ENCODE results near the gene ZCWPW1. TPM values are rescaled to one million over a fixed set of nuclear protein-coding genes. Genes with fewer than 3 reads are reported as not detected.
A peak's percentile ranks its signal among the peaks of the same experiment; 100 is the strongest.

The ZCWPW1 gene
- polyA plus RNA-seq, 1 of the 3 experiments (the other 2 are of a cell fraction) = 4.1 TPM

DNA sequence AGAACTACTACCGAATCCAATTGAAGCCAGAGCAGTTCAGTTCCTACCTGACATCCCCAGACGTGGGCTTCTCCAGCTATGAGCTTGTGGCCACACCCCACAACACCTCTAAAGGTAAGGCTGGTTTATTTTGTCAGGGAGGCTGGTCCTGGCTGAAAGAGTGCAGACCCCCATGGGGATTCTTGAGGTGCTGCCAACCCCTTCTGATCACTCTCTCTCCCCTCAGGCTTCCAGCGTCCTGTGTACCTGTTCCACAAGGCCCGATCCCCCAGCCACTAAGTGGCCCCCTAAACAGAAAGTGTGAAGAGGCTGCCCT is 4.7 kb upstream of the ZCWPW1 start:
- TF ChIP-seq POLR2AphosphoS5 (IDR thresholded peaks at IDR 0.05; ENCODE audit: low read depth, low read length) (no peak), EP300 (IDR thresholded peaks at IDR 0.05; ENCODE audit: borderline replicate concordance in 1 of 2, low read depth in 1 of 2, low read length in 1 of 2) (no peak), NFIC (IDR thresholded peaks at IDR 0.05; ENCODE audit: borderline replicate concordance) (no peak), NRF1 (IDR thresholded peaks at IDR 0.05; ENCODE audit: low read depth, low read length) (no peak), RAD21 (IDR thresholded peaks at IDR 0.05; ENCODE audit: low read length) (no peak), TCF12 (IDR thresholded peaks at IDR 0.05) (no peak), TEAD4 (IDR thresholded peaks at IDR 0.05; ENCODE audit: borderline replicate concordance, insufficient read depth) (no peak), SMC3 (IDR thresholded peaks at IDR 0.05; ENCODE audit: low read depth, low read length) (no peak), FOSL2 (IDR thresholded peaks at IDR 0.05; ENCODE audit: borderline replicate concordance, low read depth) (no peak), RFX5 (IDR thresholded peaks at IDR 0.05; ENCODE audit: low read length) (no peak)
- TF ChIP-seq, protein P1, sequence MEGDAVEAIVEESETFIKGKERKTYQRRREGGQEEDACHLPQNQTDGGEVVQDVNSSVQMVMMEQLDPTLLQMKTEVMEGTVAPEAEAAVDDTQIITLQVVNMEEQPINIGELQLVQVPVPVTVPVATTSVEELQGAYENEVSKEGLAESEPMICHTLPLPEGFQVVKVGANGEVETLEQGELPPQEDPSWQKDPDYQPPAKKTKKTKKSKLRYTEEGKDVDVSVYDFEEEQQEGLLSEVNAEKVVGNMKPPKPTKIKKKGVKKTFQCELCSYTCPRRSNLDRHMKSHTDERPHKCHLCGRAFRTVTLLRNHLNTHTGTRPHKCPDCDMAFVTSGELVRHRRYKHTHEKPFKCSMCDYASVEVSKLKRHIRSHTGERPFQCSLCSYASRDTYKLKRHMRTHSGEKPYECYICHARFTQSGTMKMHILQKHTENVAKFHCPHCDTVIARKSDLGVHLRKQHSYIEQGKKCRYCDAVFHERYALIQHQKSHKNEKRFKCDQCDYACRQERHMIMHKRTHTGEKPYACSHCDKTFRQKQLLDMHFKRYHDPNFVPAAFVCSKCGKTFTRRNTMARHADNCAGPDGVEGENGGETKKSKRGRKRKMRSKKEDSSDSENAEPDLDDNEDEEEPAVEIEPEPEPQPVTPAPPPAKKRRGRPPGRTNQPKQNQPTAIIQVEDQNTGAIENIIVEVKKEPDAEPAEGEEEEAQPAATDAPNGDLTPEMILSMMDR (IDR thresholded peaks at IDR 0.05) = no peak
- TF ChIP-seq, protein P2, sequence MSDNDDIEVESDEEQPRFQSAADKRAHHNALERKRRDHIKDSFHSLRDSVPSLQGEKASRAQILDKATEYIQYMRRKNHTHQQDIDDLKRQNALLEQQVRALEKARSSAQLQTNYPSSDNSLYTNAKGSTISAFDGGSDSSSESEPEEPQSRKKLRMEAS (IDR thresholded peaks at IDR 0.05; ENCODE audit: low read depth) = no peak
- TF ChIP-seq, protein P3, sequence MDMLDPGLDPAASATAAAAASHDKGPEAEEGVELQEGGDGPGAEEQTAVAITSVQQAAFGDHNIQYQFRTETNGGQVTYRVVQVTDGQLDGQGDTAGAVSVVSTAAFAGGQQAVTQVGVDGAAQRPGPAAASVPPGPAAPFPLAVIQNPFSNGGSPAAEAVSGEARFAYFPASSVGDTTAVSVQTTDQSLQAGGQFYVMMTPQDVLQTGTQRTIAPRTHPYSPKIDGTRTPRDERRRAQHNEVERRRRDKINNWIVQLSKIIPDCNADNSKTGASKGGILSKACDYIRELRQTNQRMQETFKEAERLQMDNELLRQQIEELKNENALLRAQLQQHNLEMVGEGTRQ (IDR thresholded peaks at IDR 0.05; ENCODE audit: borderline replicate concordance, low read depth, low read length) = no peak
- TF ChIP-seq, protein P4, sequence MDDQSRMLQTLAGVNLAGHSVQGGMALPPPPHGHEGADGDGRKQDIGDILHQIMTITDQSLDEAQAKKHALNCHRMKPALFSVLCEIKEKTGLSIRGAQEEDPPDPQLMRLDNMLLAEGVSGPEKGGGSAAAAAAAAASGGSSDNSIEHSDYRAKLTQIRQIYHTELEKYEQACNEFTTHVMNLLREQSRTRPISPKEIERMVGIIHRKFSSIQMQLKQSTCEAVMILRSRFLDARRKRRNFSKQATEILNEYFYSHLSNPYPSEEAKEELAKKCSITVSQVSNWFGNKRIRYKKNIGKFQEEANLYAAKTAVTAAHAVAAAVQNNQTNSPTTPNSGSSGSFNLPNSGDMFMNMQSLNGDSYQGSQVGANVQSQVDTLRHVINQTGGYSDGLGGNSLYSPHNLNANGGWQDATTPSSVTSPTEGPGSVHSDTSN (IDR thresholded peaks at IDR 0.05) = no peak
- POLR2A ChIA-PET = no interaction called here
- H3K9ac ChIP-seq = no peak overlapping the region
- peak overlapping the region; percentile 2 to 99; a peak in 1 of 4 replicates for H3K27ac ChIP-seq (ENCODE audit: low read depth in 2 of 2, low read length in 1 of 2)
- no peaks in the 10 kb centered on the region for H3K27me3 ChIP-seq (ENCODE audit: insufficient read depth)
- no peak overlapping the region for H2AFZ ChIP-seq (ENCODE audit: low read depth)
- H3K79me2 ChIP-seq (ENCODE audit: insufficient read depth) = peaks cover 63% of the 10 kb centered on the region
- 84% methylated on average over 4 of the region's 4 CpGs for WGBS (ENCODE audit: low lambda C conversion rate)
- CTCF ChIA-PET = interaction anchor here (1.2 to 2.3 kb wide), 3 partner anchors 17 to 200 kb away, joined by 3 to 14 read pairs (median 3); no protein-coding TSS in a partner anchor
- peaks cover 23 to 47% of the 10 kb centered on the region in 2 experiments; a peak in 3 of 4 replicates for H3K4me1 ChIP-seq (ENCODE audit: control insufficient read depth in 1 of 2, insufficient read depth in 2 of 2, low read depth in 1 of 2, low read length in 1 of 2)
- H3F3A ChIP-seq (replicated peaks; ENCODE audit: insufficient read depth) = peaks cover 30% of the 10 kb centered on the region
- H3K9me2 ChIP-seq = no peaks in the 10 kb centered on the region
- H3K9me3 ChIP-seq = no peaks in the 10 kb centered on the region
- no peak overlapping the region for H3K4me3 ChIP-seq (ENCODE audit: low read depth in 2 of 2, low read length in 1 of 2)
- peaks cover 13% of the 10 kb centered on the region for H4K20me1 ChIP-seq (ENCODE audit: insufficient read depth)
- peaks cover 41 to 43% of the 10 kb centered on the region in 2 experiments for H3K36me3 ChIP-seq (replicated peaks in 1 of 2; ENCODE audit: control insufficient read depth in 1 of 2, insufficient read depth in 2 of 2, low read length in 1 of 2)
- DNase-seq = no peak
- no peak overlapping the region for H3K4me2 ChIP-seq

Data from SK-N-SH (cell line).